Tibial nerve (tissue), 4 donors: ENCODE results near the gene EYA2. TPM values are rescaled to one million over a fixed set of nuclear protein-coding genes. Genes with fewer than 3 reads are reported as not detected.

Experiments
- DNase-seq, 2 donors: peaks; one replicate each; pipeline ENCODE4 v3.0.0-alpha.2; 2019; ENCODE audit warnings: low spot score in 2 of 2
- H3K27ac ChIP-seq, 4 donors: fragments of 200-600 bp; sonication (generic) in 3 of 4; one replicate each; pipeline ENCODE4 v1.5.1; 2017 to 2019; ENCODE audit warnings: mild to moderate bottlenecking in 1 of 4
- H3K27me3 ChIP-seq, 2 donors: fragments of 200-600 bp; sonication (generic) in 1 of 2; one replicate each; pipeline versions ENCODE4 v1.5.1 to v1.6.0; 2017 to 2019
- H3K36me3 ChIP-seq, 3 donors: fragments of 200-600 bp; sonication (generic); one replicate each; pipeline ENCODE4 v1.5.1; 2018 to 2019
- H3K4me1 ChIP-seq, 4 donors: fragments of 200-600 bp; sonication (generic) in 3 of 4; one replicate each; pipeline ENCODE4 v1.5.1; 2017 to 2019
- H3K4me3 ChIP-seq, 4 donors: fragments of 200-600 bp; sonication (generic) in 3 of 4; one replicate each; pipeline ENCODE4 v1.5.1; 2017 to 2019; ENCODE audit warnings: mild to moderate bottlenecking in 1 of 4, moderate library complexity in 1 of 4
- H3K9me3 ChIP-seq, 4 donors: fragments of 200-600 bp; sonication (generic) in 3 of 4; one replicate each; pipeline ENCODE4 v1.5.1; 2017 to 2019
- CTCF ChIP-seq, 5 experiments: fragments of 200-600 bp in 3 of 5; fragments of 450-650 bp in 2 of 5; sonication (generic) in 3 of 5; IDR thresholded peaks; one replicate each; pipeline ENCODE4 v1.5.1; 2016 to 2019; ENCODE audit warnings: antibody characterized with exemption in 5 of 5, mild to moderate bottlenecking in 3 of 5, moderate library complexity in 2 of 5
- EP300 ChIP-seq, 2 donors: sonication (generic); formaldehyde crosslinking; IDR thresholded peaks; one replicate each; pipeline ENCODE4 v1.6.1; 2017; ENCODE audit warnings: antibody characterized with exemption in 2 of 2, mild to moderate bottlenecking in 1 of 2
- POLR2A ChIP-seq, 2 donors: fragments of 450-650 bp; IDR thresholded peaks; one replicate each; pipeline ENCODE4 v1.6.1; 2017; ENCODE audit warnings: antibody characterized with exemption in 2 of 2, mild to moderate bottlenecking in 2 of 2, moderate library complexity in 2 of 2
- WGBS, 2 donors: methylation state at CpG; one replicate each; pipeline ENCODE4 v1.1.5; 2018; 5-methylcytosine and 5-hydroxymethylcytosine counted together
- total RNA-seq, 4 donors: library from RNA; depleted of rRNA; stranded (reverse); fragments of >200 nt; gene quantifications; one replicate each; pipeline ENCODE4 v1.1.0, GENCODE V29; 2016

EYA2 gene
- total RNA-seq, 4 donors from 2014 or later = 13.8 to 25.5 (median 20.2) TPM

- DNase-seq = no peak
- no peaks in the 10 kb centered on the region for H3K27me3 ChIP-seq
- no peak for TF ChIP-seq CTCF (IDR thresholded peaks at IDR 0.05)
- peak in 1 of 2 donors; percentile 38 for TF ChIP-seq EP300 (IDR thresholded peaks at IDR 0.05)
- WGBS, 2 donors = 35 to 59% methylated on average over 6 of the region's 6 CpGs
- peaks cover 0 to 7% (median 0%) of the 10 kb centered on the region in 3 donors for H3K36me3 ChIP-seq
- peaks cover 0 to 5% (median 0%) of the 10 kb centered on the region in 4 donors for H3K9me3 ChIP-seq
- peaks cover 0 to 8% (median 6%) of the 10 kb centered on the region in 4 donors for H3K4me1 ChIP-seq
- peak overlapping the region in 3 of 4 donors; percentile 38 to 82 (median 45) for H3K27ac ChIP-seq
- no peak overlapping the region for H3K4me3 ChIP-seq
These were observed 242.1 kb downstream of the EYA2 start for GRCh38 chr20:47136782-47137181.

- TF ChIP-seq CTCF (IDR thresholded peaks at IDR 0.05) = no peak
- TF ChIP-seq EP300 (IDR thresholded peaks at IDR 0.05) = no peak
- TF ChIP-seq POLR2A (IDR thresholded peaks at IDR 0.05) = no peak
These were observed 242.7 kb downstream of the EYA2 start for GRCh38 chr20:47137231-47137870.

GRCh38 chr20:47139934-47140535, 245.4 kb downstream of the EYA2 start:
- H3K27me3 ChIP-seq = no peaks in the 10 kb centered on the region
- TF ChIP-seq POLR2A (IDR thresholded peaks at IDR 0.05) (no peak), EP300 (IDR thresholded peaks at IDR 0.05) (no peak), CTCF (IDR thresholded peaks at IDR 0.05) (no peak)

More at GRCh38 chr20:47137231-47137870, 242.7 kb downstream of the EYA2 start:
- peaks cover 0 to 4% (median 0%) of the 10 kb centered on the region in 3 donors for H3K36me3 ChIP-seq
- no peak overlapping the region for H3K4me3 ChIP-seq
- 51 to 58% methylated on average over 4 of the region's 4 CpGs for whole genome bisulfite sequencing, 2 donors
- H3K27ac ChIP-seq = peak overlapping the region; percentile 13 to 82 (median 30)
- H3K4me1 ChIP-seq = peaks cover 0 to 8% (median 6%) of the 10 kb centered on the region in 4 donors
- peaks cover 0 to 5% (median 0%) of the 10 kb centered on the region in 4 donors for H3K9me3 ChIP-seq
- DNase-seq = no peak
- no peaks in the 10 kb centered on the region for H3K27me3 ChIP-seq

GRCh38 chr20:47141350-47141921, 246.8 kb downstream of the EYA2 start:
- TF ChIP-seq EP300 (IDR thresholded peaks at IDR 0.05) (no peak), CTCF (IDR thresholded peaks at IDR 0.05) (no peak), POLR2A (IDR thresholded peaks at IDR 0.05) (no peak)
- H3K4me3 ChIP-seq = no peak overlapping the region
- H3K27me3 ChIP-seq = no peaks in the 10 kb centered on the region
- H3K36me3 ChIP-seq = peaks cover 0 to 4% (median 0%) of the 10 kb centered on the region in 3 donors
- 92 to 98% methylated on average over 2 of the region's 2 CpGs for WGBS, 2 donors
- peaks cover 0 to 5% (median 0%) of the 10 kb centered on the region in 4 donors for H3K9me3 ChIP-seq
- H3K27ac ChIP-seq = peak overlapping the region in 1 of 4 donors; percentile 15
- H3K4me1 ChIP-seq = peaks cover 0 to 12% (median 6%) of the 10 kb centered on the region in 4 donors
- DNase-seq = no peak

More at GRCh38 chr20:47139934-47140535, 245.4 kb downstream of the EYA2 start:
- Histone ChIP-seq H3K36me3 (peaks cover 0 to 4% (median 0%) of the 10 kb centered on the region in 3 donors), H3K27ac (peak overlapping the region in 2 of 4 donors; percentile 7 to 65), H3K4me1 (peaks cover 0 to 12% (median 6%) of the 10 kb centered on the region in 4 donors), H3K4me3 (no peak overlapping the region), H3K9me3 (peaks cover 0 to 5% (median 0%) of the 10 kb centered on the region in 4 donors)
- 58 to 61% methylated on average over 5 of the region's 5 CpGs for WGBS, 2 donors
- no peak for DNase-seq
